ENCODE data around the gene MTTP. TPM values are rescaled to one million over a fixed set of nuclear protein-coding genes. Genes with fewer than 3 reads are reported as not detected.

MTTP gene
- total RNA-seq, 1 experiment from 2014 or later, result 0.20 TPM

GRCh38 chr4:99529228-99529627 lies 45.4 kb upstream of the MTTP start:
- ChIA-PET POLR2A (no interaction called here), RAD21 (ENCODE audit: low non-redundant PET in 1 of 2, low total read pairs in 2 of 2, uncharacterized antibody in 2 of 2, unreplicated experiment in 2 of 2) (no interaction called here), CTCF (no interaction called here)
- H3K36me3 ChIP-seq (ENCODE audit: control insufficient read depth in 1 of 2, insufficient read depth in 2 of 2, low read length in 2 of 2), result no peaks in the 10 kb centered on the region
- H3K79me2 ChIP-seq (ENCODE audit: insufficient read depth, low read length), result no peaks in the 10 kb centered on the region
- DNase-seq (ENCODE audit: low read depth, low spot score) (no peak), ATAC-seq (no peak)
- H3K4me1 ChIP-seq (ENCODE audit: control insufficient read depth in 1 of 2, insufficient read depth in 2 of 2, low read length in 2 of 2), result no peaks in the 10 kb centered on the region
- intact Hi-C loops (cut with micrococcal nuclease), result no loop called here
- no TSS peak for BruUV-seq (replicated peaks)
- no peaks in the 10 kb centered on the region for H4K20me1 ChIP-seq (ENCODE audit: insufficient read depth)
- H3K4me3 ChIP-seq (replicated peaks in 1 of 2; ENCODE audit: low read depth in 1 of 2, low read length in 2 of 2), result no peak overlapping the region
- TF ChIP-seq CTCF (IDR thresholded peaks at IDR 0.05 in 2 of 3, conservative IDR thresholded peaks at IDR 0.05 in 1 of 3; ENCODE audit: borderline replicate concordance in 1 of 3, insufficient read depth in 1 of 3, low read depth in 2 of 3, low read length in 2 of 3) (no peak), SRF (IDR thresholded peaks at IDR 0.05; ENCODE audit: low read depth) (no peak), EZH2phosphoT487 (IDR thresholded peaks at IDR 0.05; ENCODE audit: borderline replicate concordance) (no peak), REST (IDR thresholded peaks at IDR 0.05; ENCODE audit: low read depth) (no peak), EGR1 (IDR thresholded peaks at IDR 0.05; ENCODE audit: low read depth) (no peak), ELF1 (IDR thresholded peaks at IDR 0.05; ENCODE audit: borderline replicate concordance, low read depth) (no peak), JUND (IDR thresholded peaks at IDR 0.05) (no peak), POLR2A (IDR thresholded peaks at IDR 0.05; ENCODE audit: borderline replicate concordance, extremely low read depth, insufficient read depth, insufficient read length) (no peak), RAD21 (IDR thresholded peaks at IDR 0.05; ENCODE audit: low read depth) (no peak), ZFX (IDR thresholded peaks at IDR 0.05) (no peak), YY1 (IDR thresholded peaks at IDR 0.05; ENCODE audit: extremely low read depth, insufficient replicate concordance, low read depth, low read length) (no peak), SP1 (IDR thresholded peaks at IDR 0.05; ENCODE audit: low read depth) (no peak), SIN3A (IDR thresholded peaks at IDR 0.05; ENCODE audit: low read depth) (no peak), FOSL1 (IDR thresholded peaks at IDR 0.05; ENCODE audit: low read depth) (no peak), MAX (IDR thresholded peaks at IDR 0.05) (no peak), CBX3 (IDR thresholded peaks at IDR 0.05; ENCODE audit: low read depth) (no peak), ATF3 (IDR thresholded peaks at IDR 0.05) (no peak)
- H3K27me3 ChIP-seq (ENCODE audit: insufficient read depth, low read length), result no peaks in the 10 kb centered on the region
- H3K9me3 ChIP-seq (ENCODE audit: control insufficient read depth in 1 of 2, insufficient read depth in 1 of 2, low read depth in 1 of 2, low read length in 2 of 2), result no peaks in the 10 kb centered on the region
- H2AFZ ChIP-seq (ENCODE audit: low read depth, low read length, poor library complexity, severe bottlenecking), result no peak overlapping the region
- no peak overlapping the region for H3K4me2 ChIP-seq (ENCODE audit: low read length)
- H3K27ac ChIP-seq (ENCODE audit: low read depth, low read length), result no peak overlapping the region
- no peaks in the 10 kb centered on the region for H3K9me2 ChIP-seq (ENCODE audit: insufficient read depth)
- no peak overlapping the region for H3K9ac ChIP-seq (ENCODE audit: low read length)

Measured in HCT116 (cell line).